Raji (cell line): ENCODE measurements around the gene ZNF521.

ENCODE experiments used
- POLR2A ChIP-seq: IDR thresholded peaks from 2 replicates; pipeline ENCODE4 v1.6.1; 2011; ENCODE audit warnings: low read depth, low read length, control low read depth; ENCODE audit not compliant: insufficient read depth

Gene ZNF521

GRCh38 chr18:25181993-25182392 is 170.0 kb downstream of the ZNF521 start:
- TF ChIP-seq POLR2A: no peak

- TF ChIP-seq POLR2A: no peak
Observed at GRCh38 chr18:25181581-25181980, 170.4 kb downstream of the ZNF521 start.

GRCh38 chr18:25180973-25181548 is 170.9 kb downstream of the ZNF521 start:
- no peak for TF ChIP-seq POLR2A

- no peak for TF ChIP-seq POLR2A
Observed at GRCh38 chr18:25177631-25178030, 174.3 kb downstream of the ZNF521 start.

GRCh38 chr18:25176518-25177042 is 175.4 kb downstream of the ZNF521 start:
- no peak for TF ChIP-seq POLR2A

- no peak for TF ChIP-seq POLR2A
Observed at GRCh38 chr18:25175558-25176517, 176.1 kb downstream of the ZNF521 start.

- TF ChIP-seq POLR2A: no peak
Observed at GRCh38 chr18:25174324-25174723, 177.6 kb downstream of the ZNF521 start.

GRCh38 chr18:25171334-25171733 is 180.6 kb downstream of the ZNF521 start:
- no peak for TF ChIP-seq POLR2A

GRCh38 chr18:25170402-25170801 is 181.6 kb downstream of the ZNF521 start:
- no peak for TF ChIP-seq POLR2A

- no peak for TF ChIP-seq POLR2A
Observed at GRCh38 chr18:25169701-25170100, 182.3 kb downstream of the ZNF521 start.

- TF ChIP-seq POLR2A: no peak
Observed at GRCh38 chr18:25167612-25168410, 184.2 kb downstream of the ZNF521 start.

GRCh38 chr18:25166113-25166512 is 185.9 kb downstream of the ZNF521 start:
- TF ChIP-seq POLR2A: no peak

GRCh38 chr18:25164848-25165811 is 186.8 kb downstream of the ZNF521 start:
- no peak for TF ChIP-seq POLR2A

- TF ChIP-seq POLR2A: no peak
Observed at GRCh38 chr18:25164211-25164847, 187.6 kb downstream of the ZNF521 start.
